Hematopoietic multipotent progenitor cell treated with erythropoietin and hydrocortisone succinate and interleukin-3 and kit ligand, for 4 days (in vitro differentiated cells): ENCODE data around the gene PDE4D.
A peak's percentile ranks its signal among the peaks of the same experiment; 100 is the strongest.

ENCODE experiments used
- DNase-seq: peaks from one replicate; pipeline ENCODE4 v3.0.0-alpha.2; 2015

Gene PDE4D

GRCh38 chr5:59054963-59055528, 838.5 kb downstream of the PDE4D start:
- DNase-seq: no peak

DNA sequence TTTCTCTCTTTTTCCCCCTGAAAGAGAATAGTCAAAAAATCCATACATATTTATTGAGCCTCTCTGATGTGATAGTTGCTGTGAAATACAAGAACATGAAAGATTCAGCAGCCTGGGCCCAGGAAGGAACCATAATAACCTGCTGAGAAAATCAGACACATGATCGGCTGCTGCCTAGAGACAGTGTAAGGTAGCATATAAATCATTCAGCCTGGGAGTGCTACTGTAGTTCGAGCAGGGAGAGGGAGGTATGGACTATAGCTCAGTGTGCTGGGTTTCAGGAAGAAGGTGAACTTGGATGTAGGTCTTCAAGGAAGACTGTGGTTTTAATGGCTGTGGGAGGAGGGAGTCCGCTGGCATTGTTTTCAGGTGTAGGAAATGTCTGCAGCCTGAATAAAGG, 841.6 kb downstream of the PDE4D start:
- DNase-seq: no peak

GRCh38 chr5:59049095-59049494, 844.4 kb downstream of the PDE4D start:
- no peak for DNase-seq

DNA sequence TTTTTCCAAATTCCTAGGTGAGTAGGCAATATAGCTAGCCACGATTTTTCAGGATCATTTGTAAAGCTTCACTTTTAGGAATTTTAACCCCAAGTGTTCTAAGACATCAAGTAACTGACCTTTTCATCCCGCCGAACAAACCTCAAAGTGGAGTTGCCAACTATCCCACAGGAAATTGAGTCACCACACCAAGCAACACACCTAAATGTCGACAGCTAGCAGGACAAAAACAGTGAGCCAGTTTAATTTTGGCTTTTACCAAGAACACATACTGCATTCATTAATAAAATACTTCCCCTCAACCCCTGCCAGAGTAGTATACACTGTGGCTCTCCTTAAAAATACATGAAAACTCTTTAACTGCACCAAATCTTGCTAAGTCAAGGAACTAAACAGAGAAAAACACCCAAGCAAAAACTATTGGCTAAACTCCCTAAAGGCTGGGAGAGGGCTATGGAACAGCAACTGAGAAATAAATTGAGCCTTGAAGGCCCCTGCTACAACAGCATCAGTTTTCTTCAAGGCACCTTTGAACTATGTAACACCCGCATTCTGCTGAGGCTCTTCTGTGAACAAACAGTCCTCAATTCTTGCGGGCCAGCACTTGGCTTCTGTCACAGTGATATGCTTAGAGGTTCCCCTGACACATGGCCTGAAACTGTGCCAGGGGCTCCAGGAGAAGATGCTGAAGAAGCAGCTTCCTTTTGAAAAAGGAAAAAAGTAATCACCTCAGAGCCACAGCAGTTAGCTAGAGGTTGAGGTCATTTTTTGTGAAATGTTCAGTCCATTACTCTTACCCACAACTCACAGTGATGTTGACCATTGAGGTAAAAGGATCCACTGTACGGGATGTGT, 851.1 kb downstream of the PDE4D start:
- no peak for DNase-seq

- DNase-seq: no peak
These were observed 852.2 kb downstream of the PDE4D start for GRCh38 chr5:59041355-59041754.

GRCh38 chr5:59040804-59041201, 852.7 kb downstream of the PDE4D start:
- no peak for DNase-seq

GRCh38 chr5:59040024-59040803, 853.3 kb downstream of the PDE4D start:
- DNase-seq: peak; percentile 64

DNA sequence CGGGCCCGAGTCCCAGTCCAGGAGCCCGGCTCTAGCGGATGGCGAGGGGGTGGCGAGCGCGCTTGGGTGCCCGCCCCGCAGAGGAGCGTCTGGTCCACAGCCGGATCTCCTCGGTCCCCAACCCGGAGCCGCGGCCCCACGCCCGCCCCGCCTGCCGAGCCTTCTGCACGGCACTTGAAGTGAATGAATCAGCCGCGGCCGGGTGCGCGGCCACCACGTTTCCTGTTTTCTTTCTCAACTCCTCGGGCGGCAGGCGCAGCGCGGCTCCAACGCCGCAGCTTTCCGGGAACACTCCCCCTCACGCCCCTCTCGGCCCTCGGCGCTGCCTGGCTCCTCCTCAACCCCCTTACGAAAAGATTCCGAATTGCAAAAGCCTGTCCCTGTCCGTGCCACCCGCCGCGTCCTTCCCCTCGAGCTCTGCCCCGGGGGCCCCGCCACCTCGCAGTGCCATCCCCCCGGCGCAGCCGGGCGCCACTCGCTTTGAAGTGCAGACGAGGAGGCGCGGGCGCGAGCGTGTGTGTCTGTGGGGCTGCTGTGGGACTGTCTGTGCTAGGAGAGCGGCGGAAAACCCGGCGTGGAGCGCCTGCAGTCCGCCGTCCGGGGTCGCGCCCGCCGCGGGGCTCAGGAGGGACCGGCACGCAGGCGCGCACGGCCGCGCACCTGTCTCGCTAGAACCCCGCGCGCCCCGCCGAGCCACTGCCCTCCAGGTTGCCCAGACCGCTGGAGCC, 854.1 kb downstream of the PDE4D start:
- DNase-seq: peak; percentile 94

DNA sequence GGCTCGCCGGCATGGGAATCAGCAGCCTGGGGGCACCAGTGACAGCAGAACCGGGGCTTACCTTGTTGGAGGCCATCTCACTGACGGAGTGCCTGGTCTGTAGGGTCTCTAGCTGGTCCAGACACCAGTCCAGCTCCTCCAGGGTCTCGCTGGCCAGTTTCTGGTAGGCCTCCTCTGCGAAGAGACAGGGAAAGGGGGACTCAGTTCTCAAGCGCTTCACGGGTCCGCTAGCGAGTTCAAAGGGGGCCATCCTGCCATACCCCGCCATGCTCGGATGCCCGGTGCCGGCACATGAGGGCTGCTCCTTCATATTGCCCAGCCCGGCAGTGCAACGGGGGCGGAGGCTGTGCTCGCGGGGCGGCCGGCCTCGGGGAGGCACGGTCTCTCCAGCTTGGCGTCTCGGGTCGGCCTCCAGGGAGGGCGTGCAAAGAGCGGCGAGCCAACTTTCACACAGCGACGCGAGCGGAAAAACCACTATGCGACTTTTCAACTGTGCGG, 854.7 kb downstream of the PDE4D start:
- DNase-seq: no peak

DNA sequence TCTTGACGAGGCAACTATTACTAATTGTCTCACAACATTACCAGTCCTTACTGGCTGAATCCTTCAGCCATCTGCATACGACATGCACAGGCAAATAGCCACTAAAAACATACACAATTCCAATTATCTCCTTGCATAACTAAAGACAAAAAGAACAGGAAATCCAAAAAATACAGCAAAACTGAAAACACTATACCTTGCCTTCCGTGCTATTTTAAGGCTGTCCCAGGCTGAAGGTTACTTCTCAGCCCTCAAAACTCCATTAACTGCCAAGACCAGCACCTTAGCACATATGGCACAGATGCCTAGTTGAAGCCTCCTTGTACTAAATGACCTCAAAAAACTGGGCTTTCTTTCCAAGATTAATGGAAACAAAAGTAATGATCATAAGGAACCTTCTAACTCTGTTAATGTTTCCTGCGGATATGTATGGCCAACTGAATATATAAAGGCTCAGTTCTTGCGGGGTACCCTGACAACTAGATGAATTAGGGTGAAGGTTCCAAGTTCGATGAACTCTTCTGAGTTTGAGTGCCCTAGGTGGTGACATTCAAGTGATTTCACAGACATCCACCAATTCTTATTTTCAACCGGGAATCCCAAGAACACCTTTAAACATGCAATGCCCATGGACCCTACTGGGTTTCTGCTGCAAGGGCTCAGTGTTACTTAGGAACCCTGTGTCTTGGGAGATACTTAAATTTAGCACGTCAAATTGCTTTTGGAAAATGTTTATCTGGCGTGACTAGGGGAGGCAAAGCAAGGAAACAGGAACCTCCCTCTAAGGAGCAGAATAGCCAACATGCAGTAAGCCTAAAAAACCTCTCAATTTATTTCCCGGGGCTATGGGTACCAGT, 855.4 kb downstream of the PDE4D start:
- DNase-seq: peak; percentile 55

DNA sequence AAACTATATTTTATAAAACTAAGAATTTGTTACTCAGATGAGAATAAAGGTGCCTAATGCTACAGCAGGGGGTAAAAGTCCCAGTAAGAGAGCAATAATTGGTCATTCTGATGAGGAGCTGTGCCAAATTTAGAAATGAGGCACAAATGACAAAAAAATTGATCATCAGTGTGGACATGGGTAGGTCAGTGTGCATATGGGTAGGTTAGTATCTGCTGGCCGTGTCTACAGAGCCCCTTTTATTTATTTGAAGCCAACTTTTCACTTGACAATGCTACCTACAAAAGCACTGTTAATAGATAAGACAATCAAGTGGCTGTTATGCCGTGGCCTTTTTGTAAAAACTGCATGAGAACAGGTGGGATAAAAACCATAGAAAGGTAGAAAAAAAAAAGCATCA, 856.1 kb downstream of the PDE4D start:
- no peak for DNase-seq

GRCh38 chr5:59037041-59037440, 856.5 kb downstream of the PDE4D start:
- DNase-seq: no peak

GRCh38 chr5:59036274-59036961, 857.1 kb downstream of the PDE4D start:
- DNase-seq: peak; percentile 64

DNA sequence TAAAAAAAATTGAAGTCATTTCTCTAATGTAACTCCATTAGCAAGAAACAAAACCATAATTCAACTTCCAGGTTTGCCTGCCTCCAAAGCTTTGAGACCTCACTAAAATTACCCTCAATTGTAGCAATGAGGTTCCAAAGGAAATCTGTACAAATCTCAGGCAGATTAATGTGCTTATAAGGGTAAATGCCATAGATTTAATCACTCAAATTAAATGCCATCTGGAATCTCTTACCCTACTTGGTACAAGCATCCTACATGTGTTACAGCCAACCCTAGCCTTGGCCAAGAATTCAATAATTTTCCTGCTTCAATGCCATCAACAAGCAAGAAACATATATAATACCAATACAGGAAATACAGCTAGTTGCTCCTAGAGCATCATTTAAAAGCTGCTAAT, 857.8 kb downstream of the PDE4D start:
- no peak for DNase-seq

DNA sequence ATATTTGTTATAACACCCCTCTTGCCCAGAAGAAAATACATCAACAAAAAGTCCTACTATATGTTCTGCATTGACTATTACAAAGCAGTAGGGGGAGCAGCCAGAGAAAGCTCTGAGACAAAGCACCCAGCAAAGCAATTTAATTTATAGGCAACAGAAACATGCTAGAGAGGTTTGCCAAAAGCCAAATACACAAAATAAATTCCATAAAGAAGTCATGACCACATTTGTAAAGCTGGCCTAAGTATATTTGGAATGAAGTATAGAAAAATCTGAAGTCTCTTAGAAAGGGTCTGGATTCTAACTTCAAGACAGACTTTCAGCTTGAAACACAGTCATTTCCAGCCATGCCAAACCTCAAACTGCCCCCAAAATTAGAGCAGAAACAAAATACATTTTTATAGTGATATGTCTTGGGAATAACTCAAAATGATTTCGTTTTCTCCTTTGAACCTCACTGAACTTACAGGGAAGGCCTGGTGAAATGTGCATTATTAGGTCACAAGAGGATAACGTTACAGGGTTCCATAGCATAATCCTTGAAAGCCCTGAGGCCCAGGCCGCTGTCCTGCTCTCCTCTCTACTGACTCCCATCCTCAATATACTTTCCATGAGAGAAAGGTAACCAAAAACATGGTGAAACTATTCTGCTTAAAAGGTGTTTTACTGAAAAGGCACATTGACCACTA, 858.9 kb downstream of the PDE4D start:
- peak; percentile 80 for DNase-seq

DNA sequence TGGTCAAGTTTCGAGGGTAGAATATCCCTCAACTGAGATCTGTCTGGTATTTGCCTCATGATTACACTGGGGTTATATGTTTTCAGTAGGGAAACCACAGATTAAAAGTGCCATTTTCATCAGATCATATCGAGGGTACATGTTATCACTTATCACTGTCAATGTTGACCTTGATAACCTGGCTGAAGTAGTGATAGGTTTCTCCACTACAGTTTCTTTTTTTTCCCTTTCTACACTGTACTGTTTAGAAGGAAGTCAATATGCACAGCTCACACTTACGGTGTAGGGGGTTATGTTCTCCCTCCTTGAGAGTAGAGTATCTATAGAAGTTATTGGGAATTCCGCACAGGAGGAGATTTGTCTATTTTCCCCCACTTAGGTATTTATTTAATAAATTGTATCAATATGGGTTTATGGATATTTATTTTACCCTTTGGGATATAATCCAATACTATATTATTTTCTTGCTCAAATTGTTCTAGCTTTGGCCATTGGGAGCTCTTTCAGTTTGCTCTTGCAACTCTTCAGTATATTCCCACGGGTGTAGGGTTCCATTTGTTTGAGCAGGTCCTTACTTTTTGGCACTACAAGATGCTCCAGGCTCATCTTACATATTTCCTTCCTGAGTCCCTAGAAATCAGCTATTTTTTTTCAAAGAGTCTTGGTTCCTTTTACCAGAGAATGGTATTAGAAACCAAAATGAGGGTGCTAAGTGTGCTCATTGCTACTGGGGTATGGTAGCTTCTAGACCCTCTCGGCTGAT, 866.2 kb downstream of the PDE4D start:
- no peak for DNase-seq

DNA sequence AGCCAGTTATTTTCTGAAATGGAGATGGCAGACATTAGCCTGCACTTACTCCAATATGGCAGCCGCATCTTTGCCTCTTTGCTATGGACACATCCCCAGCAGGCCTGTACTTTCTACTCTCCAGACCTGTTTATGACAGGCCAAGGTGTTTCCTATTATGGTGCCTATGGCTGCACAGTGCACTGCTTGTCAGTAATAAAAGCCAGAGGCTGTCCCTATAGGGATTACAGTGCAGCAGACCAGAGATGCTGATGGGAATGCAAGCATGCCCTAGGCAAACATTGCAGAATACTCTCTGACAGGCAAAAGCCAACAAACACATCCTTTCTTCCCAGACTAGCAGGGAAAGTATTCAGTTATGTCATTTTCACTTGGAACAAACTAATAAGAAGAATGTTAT, 867.8 kb downstream of the PDE4D start:
- no peak for DNase-seq

DNA sequence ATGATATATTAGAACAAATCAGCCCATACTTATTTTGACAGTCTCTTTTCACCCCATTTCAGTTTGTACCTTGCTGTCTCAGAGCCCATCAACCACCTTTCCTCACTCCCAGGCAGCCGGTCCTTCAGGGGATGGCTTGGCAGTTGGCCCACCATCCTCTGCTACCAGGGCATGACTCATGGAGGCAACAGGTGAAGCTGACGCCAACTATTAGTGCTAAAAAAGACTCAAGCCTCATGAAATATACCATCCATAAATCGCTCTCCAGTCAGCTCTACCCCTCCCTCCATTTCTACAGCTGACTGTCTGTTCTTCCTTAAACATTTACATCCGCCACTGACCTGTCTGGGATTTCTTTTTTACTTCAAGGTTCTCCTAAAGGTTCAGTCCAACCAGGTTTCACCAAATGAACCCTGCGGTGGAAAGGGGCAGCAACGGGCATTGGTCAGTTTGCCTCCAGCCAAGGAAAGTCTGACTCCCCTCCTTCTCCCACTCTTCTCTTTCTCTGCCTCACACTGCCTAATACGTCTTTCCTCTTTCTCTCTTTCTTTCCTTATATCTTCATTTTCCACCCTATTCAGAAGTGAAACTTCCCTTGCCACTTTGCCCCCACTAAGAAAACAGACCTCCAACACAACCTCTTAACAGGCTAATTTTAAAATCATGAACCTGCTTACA, 871.5 kb downstream of the PDE4D start:
- DNase-seq: no peak

DNA sequence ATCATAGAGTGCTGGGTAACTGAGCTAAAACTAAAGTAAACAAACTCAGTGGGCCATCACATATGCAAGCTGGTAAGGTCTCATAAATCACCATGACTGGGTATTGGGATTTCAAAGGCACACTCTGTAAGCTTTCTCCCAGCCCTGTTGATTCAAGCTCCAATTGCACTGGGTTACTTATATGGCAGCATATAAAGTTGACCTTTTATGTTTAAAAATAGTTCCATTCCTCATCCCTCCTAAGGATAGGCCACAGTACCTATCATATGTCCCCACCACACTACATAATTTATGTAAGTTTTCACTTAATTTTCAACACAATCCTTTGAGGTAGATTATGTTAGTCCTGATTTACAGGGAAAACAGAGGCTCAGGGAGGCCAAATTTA, 872.2 kb downstream of the PDE4D start:
- DNase-seq: no peak
